HAP-1 (cell line): ENCODE results near the gene FADS6.

ENCODE experiments used
- DNase-seq, 2 experiments: peaks; one replicate each; pipeline ENCODE4 v3.0.0-alpha.2; 2016 to 2020; ENCODE audit warnings: low spot score in 2 of 2
- H3K27me3 ChIP-seq: fragments of 250-450 bp; sonication (Bioruptor Pico); 2 replicates; pipeline ENCODE4 v1.5.1; 2020; ENCODE audit warnings: low read depth, mild to moderate bottlenecking, moderate library complexity
- H3K36me3 ChIP-seq: fragments of 250-450 bp; sonication (Bioruptor Pico); replicated peaks from 2 replicates; pipeline ENCODE4 v1.5.1; 2020; ENCODE audit warnings: mild to moderate bottlenecking
- H3K4me1 ChIP-seq: fragments of 250-450 bp; sonication (Bioruptor Pico); 2 replicates; pipeline ENCODE4 v1.5.1; 2020; ENCODE audit warnings: mild to moderate bottlenecking
- H3K4me3 ChIP-seq: fragments of 250-450 bp; sonication (Bioruptor Pico); 2 replicates; pipeline ENCODE4 v1.5.1; 2020; ENCODE audit warnings: mild to moderate bottlenecking, moderate library complexity
- H3K9me3 ChIP-seq: fragments of 250-450 bp; sonication (Bioruptor Pico); 2 replicates; pipeline ENCODE4 v1.5.1; 2020; ENCODE audit warnings: mild to moderate bottlenecking, moderate library complexity
- in situ Hi-C: fragments of 300-500 bp; cut with MboI; formaldehyde crosslinking; loops from 3 replicates; pipeline ENCODE4 v1.14.3; 2020; ENCODE audit warnings: low sequenced_read_pairs, inconsistent platforms, mixed read lengths

FADS6 gene

GRCh38 chr17:74892974-74893911 lies at the start of gene FADS6:
TSS of gene FADS6 (minus strand) at chr17:74893633. CDS start at chr17:74893595, 38 bp downstream.
- DNase-seq: peak in 1 of 2 experiments; percentile 39
- peak within 1 kb of the TSS; percentile 35 for H3K4me3 ChIP-seq
- in situ Hi-C loops: no loop called here
- no peaks in the 10 kb centered on the region for H3K36me3 ChIP-seq
- peaks cover 37% of the 10 kb centered on the region for H3K27me3 ChIP-seq
- no peaks in the 10 kb centered on the region for H3K4me1 ChIP-seq
- H3K9me3 ChIP-seq: no peaks in the 10 kb centered on the region

- H3K27me3 ChIP-seq: peaks cover 62% of the 10 kb centered on the region
- in situ Hi-C loops: no loop called here
These were observed 47.8 kb upstream of the FADS6 start for GRCh38 chr17:74941128-74941725.

GRCh38 chr17:74939534-74939933 lies 46.1 kb upstream of the FADS6 start:
- Histone ChIP-seq H3K4me1 (no peaks in the 10 kb centered on the region), H3K27me3 (peaks cover 65% of the 10 kb centered on the region), H3K9me3 (no peaks in the 10 kb centered on the region), H3K36me3 (no peaks in the 10 kb centered on the region), H3K4me3 (no peak overlapping the region)
- in situ Hi-C loops: no loop called here
- DNase-seq: no peak

More at GRCh38 chr17:74941128-74941725, 47.8 kb upstream of the FADS6 start:
- no peaks in the 10 kb centered on the region for H3K36me3 ChIP-seq
- no peaks in the 10 kb centered on the region for H3K9me3 ChIP-seq
- no peaks in the 10 kb centered on the region for H3K4me1 ChIP-seq
- no peak overlapping the region for H3K4me3 ChIP-seq
- no peak for DNase-seq

GRCh38 chr17:74938194-74938950 lies 44.9 kb upstream of the FADS6 start:
- H3K27me3 ChIP-seq: peaks cover 62% of the 10 kb centered on the region
- H3K9me3 ChIP-seq: no peaks in the 10 kb centered on the region
- in situ Hi-C loops: no loop called here
- H3K36me3 ChIP-seq: no peaks in the 10 kb centered on the region
- no peak for DNase-seq
- H3K4me1 ChIP-seq: no peaks in the 10 kb centered on the region
- H3K4me3 ChIP-seq: no peak overlapping the region

GRCh38 chr17:74937064-74938051 lies 43.9 kb upstream of the FADS6 start:
- peak in 1 of 2 experiments; percentile 38 for DNase-seq
- in situ Hi-C loops: no loop called here
- Histone ChIP-seq H3K4me1 (no peaks in the 10 kb centered on the region), H3K4me3 (no peak overlapping the region), H3K27me3 (peaks cover 58% of the 10 kb centered on the region), H3K9me3 (no peaks in the 10 kb centered on the region), H3K36me3 (no peaks in the 10 kb centered on the region)

GRCh38 chr17:74936470-74936799 lies 43.0 kb upstream of the FADS6 start:
- no peak overlapping the region for H3K4me3 ChIP-seq
- in situ Hi-C loops: no loop called here
- H3K36me3 ChIP-seq: no peaks in the 10 kb centered on the region
- no peaks in the 10 kb centered on the region for H3K9me3 ChIP-seq
- peaks cover 53% of the 10 kb centered on the region for H3K27me3 ChIP-seq
- no peak for DNase-seq
- no peaks in the 10 kb centered on the region for H3K4me1 ChIP-seq

GRCh38 chr17:74935585-74936469 lies 42.4 kb upstream of the FADS6 start, which contains the start of gene OTOP3:
TSS of gene OTOP3 (plus strand) at chr17:74935898. CDS start at chr17:74935922, 24 bp downstream.
- no peaks in the 10 kb centered on the region for H3K36me3 ChIP-seq
- no peaks in the 10 kb centered on the region for H3K9me3 ChIP-seq
- in situ Hi-C loops: no loop called here
- H3K4me3 ChIP-seq: no peak within 1 kb of the TSS
- DNase-seq: peak in 1 of 2 experiments; percentile 45
- peaks cover 47% of the 10 kb centered on the region for H3K27me3 ChIP-seq
- no peaks in the 10 kb centered on the region for H3K4me1 ChIP-seq

GRCh38 chr17:74935048-74935447 lies 41.6 kb upstream of the FADS6 start:
- no peaks in the 10 kb centered on the region for H3K4me1 ChIP-seq
- H3K9me3 ChIP-seq: no peaks in the 10 kb centered on the region
- in situ Hi-C loops: no loop called here
- H3K27me3 ChIP-seq: peaks cover 44% of the 10 kb centered on the region
- H3K4me3 ChIP-seq: no peak overlapping the region
- DNase-seq: no peak
- H3K36me3 ChIP-seq: no peaks in the 10 kb centered on the region

- Histone ChIP-seq H3K4me3 (no peak overlapping the region), H3K9me3 (no peaks in the 10 kb centered on the region), H3K4me1 (no peaks in the 10 kb centered on the region), H3K27me3 (peaks cover 29% of the 10 kb centered on the region), H3K36me3 (no peaks in the 10 kb centered on the region)
- no peak for DNase-seq
- in situ Hi-C loops: no loop called here
These were observed 37.2 kb upstream of the FADS6 start for GRCh38 chr17:74930535-74931036.

- Histone ChIP-seq H3K36me3 (no peaks in the 10 kb centered on the region), H3K9me3 (no peaks in the 10 kb centered on the region), H3K4me1 (no peaks in the 10 kb centered on the region), H3K4me3 (no peak overlapping the region), H3K27me3 (peaks cover 35% of the 10 kb centered on the region)
- DNase-seq: no peak
- in situ Hi-C loops: loop anchor here (10.0 kb wide), 1 partner anchor 486 kb away; no protein-coding TSS in a partner anchor
These were observed 35.4 kb upstream of the FADS6 start for GRCh38 chr17:74928786-74929185.

- H3K9me3 ChIP-seq: no peaks in the 10 kb centered on the region
These were observed 31.8 kb upstream of the FADS6 start for GRCh38 chr17:74925242-74925641.

More at GRCh38 chr17:74925242-74925641, 31.8 kb upstream of the FADS6 start:
- peaks cover 43% of the 10 kb centered on the region for H3K27me3 ChIP-seq
- DNase-seq: no peak
- in situ Hi-C loops: loop anchor here (10.0 kb wide), 1 partner anchor 490 kb away; no protein-coding TSS in a partner anchor
- H3K36me3 ChIP-seq: no peaks in the 10 kb centered on the region
- H3K4me3 ChIP-seq: no peak overlapping the region
- H3K4me1 ChIP-seq: no peaks in the 10 kb centered on the region; the same call in 1 of the 2 replicates
